ENCODE results near the gene ANKH. TPM values are rescaled to one million over a fixed set of nuclear protein-coding genes. Genes with fewer than 3 reads are reported as not detected.

ANKH gene
- total RNA-seq, 1 experiment from 2014 or later: 16.9 TPM

- DNase-seq (ENCODE audit: low spot score) (peak; percentile 77), ATAC-seq (peak; percentile 85)
- H3K27ac Mint-ChIP-seq: peak within 1 kb of the TSS; percentile 75; the same call in 1 of the 2 replicates
- POLR2A ChIA-PET: interaction anchor here (0.9 kb wide), 1 partner anchor 307 kb away, joined by 5 read pairs; no protein-coding TSS in a partner anchor
- no peaks in the 10 kb centered on the region for H3K36me3 Mint-ChIP-seq
- H3K27me3 Mint-ChIP-seq (ENCODE audit: low read depth): peaks cover 42% of the 10 kb centered on the region
- peak within 1 kb of the TSS; percentile 86 for H3K4me3 Mint-ChIP-seq
- H3K9me3 Mint-ChIP-seq: 0 out of 2 replicates have a peak, but pooled peaks cover 3% of the 10 kb centered on the region
- CTCF ChIA-PET: interaction anchor here (1.0 to 1.2 kb wide), 2 partner anchors 21 to 395 kb away, joined by 3 read pairs; no protein-coding TSS in a partner anchor
- H3K4me1 Mint-ChIP-seq: peaks cover 25% of the 10 kb centered on the region
- TF ChIP-seq HMGXB4 (CRISPR knock-in tag; IDR thresholded peaks at IDR 0.05): peak; percentile 68; the same call in 1 of the 2 replicates
- TF ChIP-seq RORB (CRISPR knock-in tag; IDR thresholded peaks at IDR 0.05): no peak
- TF ChIP-seq E2F4 (CRISPR knock-in tag; IDR thresholded peaks at IDR 0.05; ENCODE audit: borderline replicate concordance, low read depth): peak; percentile 63; the same call in 1 of the 2 replicates
- TF ChIP-seq FOXP1 (CRISPR knock-in tag; IDR thresholded peaks at IDR 0.05; ENCODE audit: borderline replicate concordance): peak; percentile 97
- TF ChIP-seq ZNF532 (CRISPR knock-in tag; IDR thresholded peaks at IDR 0.05; ENCODE audit: borderline replicate concordance): no peak
- peak; percentile 95 for TF ChIP-seq CREB1 (CRISPR knock-in tag; IDR thresholded peaks at IDR 0.05)
- no peak for TF ChIP-seq ZMAT4 (CRISPR knock-in tag; IDR thresholded peaks at IDR 0.05)
- no peak for TF ChIP-seq ERG (CRISPR knock-in tag; IDR thresholded peaks at IDR 0.05)
- TF ChIP-seq AFF4 (CRISPR knock-in tag; IDR thresholded peaks at IDR 0.05; ENCODE audit: borderline replicate concordance): 0 out of 2 replicates have a peak, but pooled peaks have one; percentile 79
- TF ChIP-seq FOXP4 (CRISPR knock-in tag; IDR thresholded peaks at IDR 0.05): peak; percentile 94
- peak; percentile 30 for TF ChIP-seq KAT7 (CRISPR knock-in tag; IDR thresholded peaks at IDR 0.05; ENCODE audit: borderline replicate concordance)
- TF ChIP-seq ZNF281 (CRISPR knock-in tag; IDR thresholded peaks at IDR 0.05): peak; percentile 93
- no peak for TF ChIP-seq MXD4 (CRISPR knock-in tag; IDR thresholded peaks at IDR 0.05; ENCODE audit: borderline replicate concordance)
- TF ChIP-seq PREB (CRISPR knock-in tag; IDR thresholded peaks at IDR 0.05; ENCODE audit: borderline replicate concordance): no peak
Observed at GRCh38 chr5:14664270-14665100, 207.1 kb downstream of the ANKH start, which contains the start of gene OTULIN. Gene OTULIN, plus strand, starts transcription at chr5:14664718. Its CDS starts 108 bp downstream, at chr5:14664826.
